ENCODE results near the gene LDLRAD4.

DNA sequence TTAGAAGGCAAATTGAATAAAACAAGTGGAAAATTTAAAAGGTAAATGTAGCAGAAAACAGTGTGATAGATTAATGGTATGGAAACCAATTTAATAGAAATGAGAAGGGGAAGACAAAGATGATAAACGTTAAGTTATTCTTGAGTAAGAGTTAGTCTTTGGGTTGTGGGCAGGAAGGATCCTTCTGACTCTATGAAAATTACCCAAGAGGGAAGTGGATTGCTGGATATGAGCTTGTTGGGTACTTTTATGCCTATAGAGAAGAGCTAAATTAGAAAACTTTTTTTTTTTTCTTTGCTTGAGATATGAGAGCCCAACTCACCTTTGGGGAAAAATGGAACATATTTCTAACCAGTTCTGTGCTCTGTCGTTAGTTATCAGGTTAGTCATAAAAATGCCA, 144.0 kb downstream of the LDLRAD4 start:
- TF ChIP-seq POLR2AphosphoS5 (IDR thresholded peaks at IDR 0.05; ENCODE audit: borderline replicate concordance, low read depth, low read length) (no peak), FOXP2 (optimal IDR thresholded peaks at IDR 0.05; ENCODE audit: control extremely low read depth, extremely low read length, insufficient read depth) (no peak)

Measured in SK-N-MC (cell line).